C4-2B (cell line): Measurements from ENCODE around the gene OR1L1.

ENCODE experiments used
- CTCF ChIP-seq: fragments of 450-650 bp; conservative IDR thresholded peaks from 2 replicates; pipeline ENCODE4 v1.5.1; 2017; ENCODE audit warnings: mild to moderate bottlenecking
- ZFX ChIP-seq: fragments of 450-650 bp; IDR thresholded peaks from 2 replicates; pipeline ENCODE4 v1.6.1; 2017

- TF ChIP-seq CTCF, result no peak
- no peak for TF ChIP-seq ZFX
These were observed 4.0 kb upstream of the OR1L1 start, which contains the start of gene OR1B1 for GRCh38 chr9:122657527-122657926.
